H9 (cell line): ENCODE measurements around the gene BORCS6. TPM values are rescaled to one million over a fixed set of nuclear protein-coding genes. Genes with fewer than 3 reads are reported as not detected.

ENCODE experiments used
- DNase-seq: peaks from one replicate; pipeline ENCODE4 v3.0.0-alpha.2; 2017
- H2AFZ ChIP-seq: one replicate; pipeline ENCODE4 v1.6.1; 2013; ENCODE audit warnings: mild to moderate bottlenecking, low read length, control low read depth, moderate library complexity
- H2AK5ac ChIP-seq: 2 replicates; pipeline ENCODE4 v1.6.1; 2013; ENCODE audit warnings: low read length, control low read depth, mixed read lengths; ENCODE audit not compliant: insufficient read length
- H2BK120ac ChIP-seq: one replicate; pipeline ENCODE4 v1.6.1; 2013; ENCODE audit warnings: low read depth, mild to moderate bottlenecking, low read length, control low read depth, inconsistent platforms; ENCODE audit not compliant: poor library complexity, severe bottlenecking
- H2BK12ac ChIP-seq: 2 replicates; pipeline ENCODE4 v1.6.1; 2013; ENCODE audit warnings: low read length, control low read depth, mixed read lengths, low read depth; ENCODE audit not compliant: insufficient read length
- H2BK15ac ChIP-seq: 2 replicates; pipeline ENCODE4 v1.6.1; 2013; ENCODE audit warnings: low read depth, low read length, control low read depth
- H2BK20ac ChIP-seq: one replicate; pipeline ENCODE4 v1.6.1; 2013; ENCODE audit warnings: low read depth, mild to moderate bottlenecking, low read length, control low read depth, inconsistent platforms; ENCODE audit not compliant: poor library complexity, severe bottlenecking
- H2BK5ac ChIP-seq: 2 replicates; pipeline ENCODE4 v1.6.1; 2013; ENCODE audit warnings: low read length, control low read depth, mixed read lengths; ENCODE audit not compliant: insufficient read length
- H3K14ac ChIP-seq: 2 replicates; pipeline ENCODE4 v1.6.1; 2013; ENCODE audit warnings: low read length, control low read depth; ENCODE audit not compliant: insufficient read depth
- H3K18ac ChIP-seq: 2 replicates; pipeline ENCODE4 v1.6.1; 2013; ENCODE audit warnings: low read depth, mild to moderate bottlenecking, mixed read lengths, low read length, control low read depth; ENCODE audit not compliant: insufficient read length
- H3K23ac ChIP-seq: 2 replicates; pipeline ENCODE4 v1.6.1; 2013; ENCODE audit warnings: low read length, control low read depth, mixed read lengths, low read depth; ENCODE audit not compliant: insufficient read length
- H3K23me2 ChIP-seq: 2 replicates; pipeline ENCODE4 v1.6.1; 2013; ENCODE audit warnings: low read depth, mild to moderate bottlenecking, mixed read lengths, low read length, control low read depth; ENCODE audit not compliant: insufficient read length, poor library complexity, severe bottlenecking
- H3K27ac ChIP-seq: 2 replicates; pipeline ENCODE4 v1.5.1; 2013; ENCODE audit warnings: low read length, control low read depth, mixed read lengths, low read depth; ENCODE audit not compliant: insufficient read length
- H3K27me3 ChIP-seq: 2 replicates; pipeline ENCODE4 v1.6.1; 2013; ENCODE audit warnings: low read length, control low read depth, inconsistent platforms; ENCODE audit not compliant: insufficient read depth
- H3K4ac ChIP-seq: 2 replicates; pipeline ENCODE4 v1.6.1; 2013; ENCODE audit warnings: low read depth, mild to moderate bottlenecking, control low read depth, inconsistent platforms, low read length, moderate library complexity
- H3K4me1 ChIP-seq: 2 replicates; pipeline ENCODE4 v1.6.1; 2013; ENCODE audit warnings: low read length, control low read depth, inconsistent platforms; ENCODE audit not compliant: insufficient read depth
- H3K4me2 ChIP-seq: 2 replicates; pipeline ENCODE4 v1.6.1; 2013; ENCODE audit warnings: low read length, control low read depth, mixed read lengths; ENCODE audit not compliant: insufficient read length, insufficient read depth
- H3K56ac ChIP-seq: 2 replicates; pipeline ENCODE4 v1.6.1; 2013; ENCODE audit warnings: low read depth, mild to moderate bottlenecking, mixed read lengths, low read length, control low read depth; ENCODE audit not compliant: insufficient read length
- H3K79me1 ChIP-seq: 2 replicates; pipeline ENCODE4 v1.6.1; 2013; ENCODE audit warnings: low read depth, mild to moderate bottlenecking, moderate library complexity, low read length, control low read depth, inconsistent platforms; ENCODE audit not compliant: insufficient read depth, poor library complexity, severe bottlenecking
- H3K79me2 ChIP-seq: 2 replicates; pipeline ENCODE4 v1.6.1; 2013; ENCODE audit warnings: low read length, control low read depth, inconsistent platforms; ENCODE audit not compliant: insufficient read depth
- H3K9ac ChIP-seq: 2 replicates; pipeline ENCODE4 v1.6.1; 2013; ENCODE audit warnings: low read length, control low read depth, mixed read lengths; ENCODE audit not compliant: insufficient read length; ENCODE audit errors: extremely low read depth
- H3K9me3 ChIP-seq: one replicate; pipeline ENCODE4 v1.6.1; 2013; ENCODE audit warnings: low read depth, low read length, inconsistent platforms; ENCODE audit not compliant: control insufficient read depth
- H3T11ph ChIP-seq: one replicate; pipeline ENCODE4 v1.6.1; 2013; ENCODE audit warnings: mild to moderate bottlenecking, low read length, control low read depth, inconsistent platforms
- H4K20me1 ChIP-seq: one replicate; pipeline ENCODE4 v1.6.1; 2013; ENCODE audit not compliant: control insufficient read depth, insufficient read length, insufficient read depth
- H4K5ac ChIP-seq: 2 replicates; pipeline ENCODE4 v1.6.1; 2013; ENCODE audit warnings: low read depth, mild to moderate bottlenecking, mixed read lengths, low read length, control low read depth; ENCODE audit not compliant: insufficient read length
- H4K8ac ChIP-seq: replicated peaks from 2 replicates; pipeline ENCODE4 v1.6.1; 2013; ENCODE audit warnings: low read length, control low read depth, mixed read lengths, low read depth; ENCODE audit not compliant: insufficient read length
- H4K91ac ChIP-seq: 2 replicates; pipeline ENCODE4 v1.6.1; 2013; ENCODE audit warnings: low read depth, mild to moderate bottlenecking, moderate library complexity, mixed read lengths, low read length, control low read depth; ENCODE audit not compliant: insufficient read length
- H3K27ac Mint-ChIP-seq, 3 experiments: 2 replicates in 2 of 3; 3 replicates in 1 of 3; pipeline ENCODE4 v1.8.0; 2020 to 2021; ENCODE audit warnings: mixed read lengths in 3 of 3, mild to moderate bottlenecking in 1 of 3, moderate library complexity in 1 of 3
- H3K27me3 Mint-ChIP-seq: 2 replicates; pipeline ENCODE4 v1.8.0; 2021; ENCODE audit warnings: low read depth, mild to moderate bottlenecking, moderate library complexity, mixed read lengths
- H3K36me3 Mint-ChIP-seq, 3 experiments: 2 replicates in 2 of 3; 3 replicates in 1 of 3; pipeline ENCODE4 v1.8.0; 2020 to 2021; ENCODE audit warnings: low read depth in 3 of 3, mixed read lengths in 3 of 3; ENCODE audit not compliant: insufficient read depth in 1 of 3
- H3K4me1 Mint-ChIP-seq, 2 experiments: 2 replicates each; pipeline ENCODE4 v1.8.0; 2020; ENCODE audit warnings: mixed read lengths in 2 of 2
- H3K4me3 Mint-ChIP-seq, 2 experiments: 2 replicates in 1 of 2; 3 replicates in 1 of 2; pipeline ENCODE4 v1.8.0; 2020 to 2021; ENCODE audit warnings: mild to moderate bottlenecking in 2 of 2, mixed read lengths in 2 of 2, moderate library complexity in 1 of 2
- H3K9me3 Mint-ChIP-seq, 2 experiments: 2 replicates in 1 of 2; 3 replicates in 1 of 2; pipeline ENCODE4 v1.8.0; 2020; ENCODE audit warnings: mild to moderate bottlenecking in 2 of 2, mixed read lengths in 2 of 2, moderate library complexity in 1 of 2
- WGBS: extraction: QIAGEN DNeasy Blood & Tissue Kit; methylation state at CpG from one replicate; pipeline ENCODE4 v1.1.7; 2013; ENCODE audit warnings: missing lambda C conversion rate, low lambda C conversion rate, mixed read lengths; ENCODE audit not compliant: insufficient read length; ENCODE audit errors: extremely low coverage; 5-methylcytosine and 5-hydroxymethylcytosine counted together
- total RNA-seq: library from RNA; stranded (reverse); gene quantifications from 2 replicates; pipeline ENCODE4 v1.2.1, GENCODE V29; 2021
- TF ChIP-seq, protein P1 (sequence below): fragments of 200-600 bp; sonication (generic); conservative IDR thresholded peaks from 3 replicates; pipeline ENCODE4 v1.8.0; 2021; ENCODE audit warnings: antibody characterized with exemption, mild to moderate bottlenecking

Gene BORCS6
- total RNA-seq, 1 experiment from 2014 or later = 3.1 TPM

DNA sequence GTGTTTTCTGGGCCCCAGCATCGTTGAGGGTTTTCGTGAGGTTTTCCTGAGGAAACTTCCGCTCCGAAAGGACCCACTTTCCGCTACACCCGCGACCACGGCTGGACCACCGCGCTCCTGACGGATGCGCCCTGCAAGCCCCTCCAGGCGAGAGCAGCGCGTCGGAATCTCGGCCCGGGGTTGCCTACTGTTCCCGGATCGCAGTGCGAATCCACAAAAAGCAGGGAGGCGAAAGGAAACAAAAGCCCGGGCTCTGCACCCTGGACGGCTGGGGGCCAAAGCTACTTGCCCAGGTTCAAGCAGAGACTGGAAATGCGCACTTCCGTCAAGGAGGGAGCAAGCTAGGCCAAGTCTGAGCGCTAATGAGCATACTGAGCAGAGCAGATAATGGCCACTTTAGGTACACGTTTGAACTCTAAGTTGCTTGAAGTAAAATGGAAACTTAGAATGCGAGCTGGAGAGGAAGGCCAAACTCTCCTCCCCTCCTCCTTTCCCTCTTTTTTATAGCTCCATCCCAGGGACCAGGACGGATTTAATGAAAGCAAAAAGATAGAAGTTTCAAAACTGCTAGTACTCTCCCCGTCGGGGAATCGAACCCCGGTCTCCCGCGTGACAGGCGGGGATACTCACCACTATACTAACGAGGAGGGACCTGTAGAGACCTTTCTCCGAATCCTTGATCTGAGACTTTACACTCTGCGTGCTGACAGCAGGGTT, 31.8 kb upstream of the BORCS6 start:
- H3K79me2 ChIP-seq = no peaks in the 10 kb centered on the region
- no CpG with 5 or more reads among the region's 40 CpGs for WGBS
- no peaks in the 10 kb centered on the region for H4K20me1 ChIP-seq
- no peak overlapping the region for H2BK120ac ChIP-seq
- no peak overlapping the region for H2AFZ ChIP-seq
- peaks cover 4 to 19% of the 10 kb centered on the region in 2 experiments for H3K4me1 Mint-ChIP-seq
- H3T11ph ChIP-seq = no peak overlapping the region
- H2BK20ac ChIP-seq = no peak overlapping the region
- no peak overlapping the region for H4K91ac ChIP-seq
- TF ChIP-seq, protein P1, sequence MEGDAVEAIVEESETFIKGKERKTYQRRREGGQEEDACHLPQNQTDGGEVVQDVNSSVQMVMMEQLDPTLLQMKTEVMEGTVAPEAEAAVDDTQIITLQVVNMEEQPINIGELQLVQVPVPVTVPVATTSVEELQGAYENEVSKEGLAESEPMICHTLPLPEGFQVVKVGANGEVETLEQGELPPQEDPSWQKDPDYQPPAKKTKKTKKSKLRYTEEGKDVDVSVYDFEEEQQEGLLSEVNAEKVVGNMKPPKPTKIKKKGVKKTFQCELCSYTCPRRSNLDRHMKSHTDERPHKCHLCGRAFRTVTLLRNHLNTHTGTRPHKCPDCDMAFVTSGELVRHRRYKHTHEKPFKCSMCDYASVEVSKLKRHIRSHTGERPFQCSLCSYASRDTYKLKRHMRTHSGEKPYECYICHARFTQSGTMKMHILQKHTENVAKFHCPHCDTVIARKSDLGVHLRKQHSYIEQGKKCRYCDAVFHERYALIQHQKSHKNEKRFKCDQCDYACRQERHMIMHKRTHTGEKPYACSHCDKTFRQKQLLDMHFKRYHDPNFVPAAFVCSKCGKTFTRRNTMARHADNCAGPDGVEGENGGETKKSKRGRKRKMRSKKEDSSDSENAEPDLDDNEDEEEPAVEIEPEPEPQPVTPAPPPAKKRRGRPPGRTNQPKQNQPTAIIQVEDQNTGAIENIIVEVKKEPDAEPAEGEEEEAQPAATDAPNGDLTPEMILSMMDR = no peak
- H4K5ac ChIP-seq = no peak overlapping the region
- peak overlapping the region; percentile 91 for H3K4me2 ChIP-seq
- peak; percentile 93 for DNase-seq
- H2AK5ac ChIP-seq = no peak overlapping the region
- no peak overlapping the region for H3K4ac ChIP-seq
- peak overlapping the region; percentile 99 to 100 (median 99); a peak in 6 of 7 replicates for H3K27ac Mint-ChIP-seq
- no peak overlapping the region for H3K27ac ChIP-seq
- H3K27me3 ChIP-seq = no peaks in the 10 kb centered on the region
- no peak overlapping the region for H4K8ac ChIP-seq
- no peak overlapping the region for H2BK5ac ChIP-seq
- no peak overlapping the region for H2BK15ac ChIP-seq
- peaks cover 14 to 17% of the 10 kb centered on the region in 2 experiments; a peak in 4 of 5 replicates for H3K9me3 Mint-ChIP-seq
- H3K79me1 ChIP-seq = no peaks in the 10 kb centered on the region
- peak overlapping the region; percentile 30 for H3K18ac ChIP-seq
- H3K27me3 Mint-ChIP-seq = peaks cover 21% of the 10 kb centered on the region
- H3K9ac ChIP-seq = peak overlapping the region; percentile 75
- H3K23me2 ChIP-seq = peaks cover 7% of the 10 kb centered on the region
- H2BK12ac ChIP-seq = no peak overlapping the region
- no peaks in the 10 kb centered on the region for H3K4me1 ChIP-seq
- no peaks in the 10 kb centered on the region for H3K9me3 ChIP-seq
- peak overlapping the region; percentile 97 to 100 for H3K4me3 Mint-ChIP-seq
- peak overlapping the region; percentile 9; the same call in 1 of the 2 replicates for H3K14ac ChIP-seq
- H3K56ac ChIP-seq = no peak overlapping the region
- no peak overlapping the region for H3K23ac ChIP-seq
- H3K36me3 Mint-ChIP-seq = peaks cover 0 to 5% (median 4%) of the 10 kb centered on the region in 3 experiments; a peak in 2 of 7 replicates
